HepG2 (cell line): ENCODE results near the gene SGIP1. TPM values are rescaled to one million over a fixed set of nuclear protein-coding genes. Genes with fewer than 3 reads are reported as not detected.
A peak's percentile ranks its signal among the peaks of the same experiment; 100 is the strongest.

Experiments
- ATAC-seq: fragments of 200-7000 bp; cut with Tn5 transposase; 3 replicates; pipeline ENCODE4 v1.9.1; 2020; ENCODE audit warnings: mild to moderate bottlenecking, moderate library complexity
- BruUV-seq: library from RNA; stranded (reverse); fragments of 400-500 nt; replicated peaks from 2 replicates; lab custom pipeline; 2021; lab: Mats Ljungman, UMichigan
- CTCF ChIA-PET: fragments of 300-600 bp; formaldehyde crosslinking; extraction: SDS; loops from one replicate; lab custom pipeline; 2021; ENCODE audit warnings: low total read pairs, inconsistent platforms, low intra/inter-chr PET ratio; lab: Yijun Ruan, JAX
- POLR2A ChIA-PET: fragments of 350-600 bp; sonication (Branson Sonifier 250); formaldehyde crosslinking; loops from one replicate; lab custom pipeline; 2020; ENCODE audit warnings: antibody characterized with exemption, inconsistent platforms; lab: Yijun Ruan, JAX
- DNase-seq: peaks from one replicate; pipeline ENCODE4 v3.0.0-alpha.2; 2015; ENCODE audit warnings: low spot score
- FAIRE-seq: peaks from 3 replicates; lab custom pipeline; 2011; peaks lifted over from hg19 to GRCh38; lab: Jason Lieb, UNC
- H2AFZ ChIP-seq: one replicate; pipeline ENCODE4 v1.6.1; 2011; ENCODE audit warnings: low read length, inconsistent platforms
- H3K27ac ChIP-seq: fragments of 300-600 bp; 3 replicates; pipeline ENCODE4 v1.8.0; 2011; ENCODE audit warnings: mixed run types, mild to moderate bottlenecking, mixed read lengths, low read length, inconsistent platforms; ENCODE audit not compliant: insufficient read depth; ENCODE audit errors: extremely low read length
- H3K27me3 ChIP-seq, 2 experiments: fragments of 200-600 bp in 1 of 2; 2 replicates in 1 of 2; 3 replicates in 1 of 2; pipeline versions ENCODE4 v1.6.0 to v1.8.0; 2011; ENCODE audit warnings: low read length in 2 of 2, mild to moderate bottlenecking in 2 of 2, moderate library complexity in 2 of 2, inconsistent platforms in 1 of 2; ENCODE audit not compliant: insufficient read depth in 2 of 2, control insufficient read depth in 1 of 2
- H3K36me3 ChIP-seq, 2 experiments: fragments of 200-600 bp in 1 of 2; replicated peaks in 1 of 2; 2 replicates in 1 of 2; 3 replicates in 1 of 2; pipeline versions ENCODE4 v1.5.1 to v1.8.0; 2011; ENCODE audit warnings: low read length in 2 of 2, inconsistent platforms in 1 of 2; ENCODE audit not compliant: insufficient read depth in 2 of 2, control insufficient read depth in 1 of 2
- H3K4me1 ChIP-seq: 2 replicates; pipeline ENCODE4 v1.5.1; 2012; ENCODE audit warnings: low read length, inconsistent platforms; ENCODE audit not compliant: insufficient read depth
- H3K4me2 ChIP-seq: 2 replicates; pipeline ENCODE4 v1.6.0; 2011; ENCODE audit warnings: low read depth, low read length, inconsistent platforms
- H3K4me3 ChIP-seq, 3 experiments: fragments of 200-600 bp in 1 of 3; sonication (generic), shearing (Covaris generic) in 1 of 3; replicated peaks in 1 of 3; 2 replicates each; pipeline ENCODE4 v1.5.1; 2011 to 2016; ENCODE audit warnings: low read length in 3 of 3, inconsistent platforms in 2 of 3, low read depth in 2 of 3, mild to moderate bottlenecking in 2 of 3, control low read depth in 1 of 3, mixed read lengths in 1 of 3; ENCODE audit not compliant: insufficient read depth in 1 of 3
- H3K79me2 ChIP-seq: one replicate; pipeline ENCODE4 v1.6.1; 2011; ENCODE audit warnings: low read length, inconsistent platforms; ENCODE audit not compliant: insufficient read depth
- H3K9ac ChIP-seq: 2 replicates; pipeline ENCODE4 v1.6.0; 2011; ENCODE audit warnings: mild to moderate bottlenecking, low read depth, low read length, inconsistent platforms; ENCODE audit not compliant: insufficient read depth
- H3K9me3 ChIP-seq: 2 replicates; pipeline ENCODE4 v1.5.1; 2012; ENCODE audit warnings: mild to moderate bottlenecking, low read length
- H4K20me1 ChIP-seq: 2 replicates; pipeline ENCODE4 v1.6.0; 2011; ENCODE audit warnings: inconsistent platforms, mild to moderate bottlenecking, low read length, moderate library complexity; ENCODE audit not compliant: insufficient read depth
- CBFB ChIP-seq: sonication (generic); formaldehyde crosslinking; IDR thresholded peaks from 2 replicates; pipeline ENCODE4 v1.4.0; 2020; ENCODE audit warnings: missing genetic modification reagents
- GATA4 ChIP-seq: sonication (generic); IDR thresholded peaks from 2 replicates; pipeline ENCODE4 v1.6.1; 2016; ENCODE audit warnings: antibody characterized with exemption, low read depth, borderline replicate concordance
- GZF1 ChIP-seq: sonication (generic); formaldehyde crosslinking; IDR thresholded peaks from 2 replicates; pipeline ENCODE4 v1.5.1; 2020; ENCODE audit warnings: mild to moderate bottlenecking, missing genetic modification reagents
- MYNN ChIP-seq: sonication (generic); formaldehyde crosslinking; IDR thresholded peaks from 2 replicates; pipeline ENCODE4 v1.4.0; 2020; ENCODE audit warnings: mild to moderate bottlenecking, low read depth, missing genetic modification reagents
- NCOA1 ChIP-seq: sonication (generic); formaldehyde crosslinking; IDR thresholded peaks from 2 replicates; pipeline ENCODE4 v1.9.0; 2021; ENCODE audit warnings: missing genetic modification reagents
- POLR2AphosphoS2 ChIP-seq: IDR thresholded peaks from 2 replicates; pipeline ENCODE4 v1.6.1; 2011; ENCODE audit warnings: low read depth, low read length, improper control_type of control experiment
- SIN3A ChIP-seq: IDR thresholded peaks from 2 replicates; pipeline ENCODE4 v1.6.1; 2011; ENCODE audit warnings: low read depth, mild to moderate bottlenecking, control low read depth, low read length, borderline replicate concordance
- SMARCC2 ChIP-seq: fragments of 450-650 bp; IDR thresholded peaks from 2 replicates; pipeline ENCODE4 v1.6.1; 2017; ENCODE audit warnings: antibody characterized with exemption, mild to moderate bottlenecking
- TAF15 ChIP-seq: fragments of 200-400 bp; formaldehyde crosslinking; IDR thresholded peaks from one replicate; pipeline ENCODE4 v1.6.1; 2018; ENCODE audit warnings: mild to moderate bottlenecking, low read depth, low read length; ENCODE audit not compliant: poor library complexity, severe bottlenecking
- ZNF234 ChIP-seq: sonication (generic); formaldehyde crosslinking; conservative IDR thresholded peaks from 2 replicates; pipeline ENCODE4 v1.5.1; 2020; ENCODE audit warnings: mild to moderate bottlenecking, missing genetic modification reagents
- ZNF614 ChIP-seq: IDR thresholded peaks from 2 replicates; pipeline ENCODE4 v1.6.1; 2018; ENCODE audit warnings: missing biosample characterization, missing genetic modification reagents, inconsistent platforms, borderline replicate concordance
- ZNF652 ChIP-seq: IDR thresholded peaks from 2 replicates; pipeline ENCODE4 v1.6.1; 2016; ENCODE audit warnings: low read depth, borderline replicate concordance
- ZNF850 ChIP-seq: sonication (generic); formaldehyde crosslinking; conservative IDR thresholded peaks from 2 replicates; pipeline ENCODE4 v1.9.0; 2021; ENCODE audit warnings: mild to moderate bottlenecking, missing genetic modification reagents
- WGBS: methylation state at CpG from one replicate; pipeline ENCODE4 v1.1.6; 2017; ENCODE audit warnings: low lambda C conversion rate; 5-methylcytosine and 5-hydroxymethylcytosine counted together
- in situ Hi-C: cut with HindIII; loops from 2 replicates; pipeline ENCODE4 v1.10.0; 2017; ENCODE audit warnings: low pct_unique_long_range_greater_than_20kb; ENCODE audit not compliant: extremely low pct_ligation_motif_present
- intact Hi-C: fragments of 100-400 bp; cut with micrococcal nuclease; formaldehyde crosslinking; loops from one replicate; pipeline ENCODE4 v1.10.0; 2022; ENCODE audit not compliant: unreplicated experiment
- polyA plus RNA-seq, 8 experiments: library from polyadenylated mRNA; depleted of rRNA in 3 of 8; stranded (reverse) in 7 of 8; unstranded in 1 of 8; fragments of >200 nt; fragmentation: Illumina TruSeq in 4 of 8; extraction: Trizol in 4 of 8; gene quantifications; 2 replicates each; pipeline versions ENCODE4 v1.2.1 to v1.2.3, GENCODE V29; 2011 to 2016; ENCODE audit warnings: low read depth in 4 of 8, missing spikeins in 1 of 8, mixed read lengths in 1 of 8; ENCODE audit not compliant: insufficient read depth in 1 of 8
- total RNA-seq, 5 experiments: library from RNA; depleted of rRNA; stranded (reverse); fragments of >200 nt; fragmentation: Illumina TruSeq; extraction: Trizol; gene quantifications; 2 replicates each; pipeline ENCODE4 v1.2.3, GENCODE V29; 2016; ENCODE audit warnings: low read depth in 1 of 5
- TF ChIP-seq, protein P1 (sequence below): sonication (generic); formaldehyde crosslinking; IDR thresholded peaks from 2 replicates; pipeline ENCODE4 v1.4.0; 2020; ENCODE audit warnings: mild to moderate bottlenecking, missing genetic modification reagents
- TF ChIP-seq, protein P2 (sequence below): sonication (generic); formaldehyde crosslinking; IDR thresholded peaks from 2 replicates; pipeline ENCODE4 v1.9.0; 2021; ENCODE audit warnings: missing genetic modification reagents, borderline replicate concordance
- TF ChIP-seq, protein P3 (sequence below): sonication (generic); formaldehyde crosslinking; IDR thresholded peaks from 2 replicates; pipeline ENCODE4 v1.4.0; 2020; ENCODE audit warnings: missing genetic modification reagents
- TF ChIP-seq, protein P4 (sequence below): IDR thresholded peaks from 2 replicates; pipeline ENCODE4 v1.6.1; 2016; ENCODE audit warnings: low read depth, borderline replicate concordance

Gene SGIP1
- total and polyA plus RNA-seq, 2 of the 13 experiments (the other 11 are each of a cell fraction or from before 2014, with no cell fraction given), result not detected

DNA sequence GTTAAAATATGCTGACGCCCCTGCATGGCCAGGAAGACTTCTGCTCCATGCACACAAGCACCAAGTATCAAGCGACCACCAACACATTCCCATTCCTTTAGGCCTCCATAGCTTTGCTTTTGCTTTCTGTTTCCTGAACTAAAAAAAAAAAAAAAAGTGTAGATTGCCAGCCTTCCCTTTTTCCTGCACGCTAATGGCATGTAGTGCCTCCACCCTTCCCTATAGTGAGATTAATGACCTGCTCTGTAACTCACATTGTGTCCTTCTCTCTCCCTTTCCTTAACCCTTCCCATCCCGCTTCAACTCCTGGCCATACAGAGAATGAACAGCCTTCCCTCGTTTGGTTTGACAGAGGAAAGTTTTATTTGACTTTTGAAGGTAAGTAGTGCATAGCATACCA lies 161.2 kb downstream of the SGIP1 start:
- no peak for DNase-seq
- no TSS peak for BruUV-seq
- intact Hi-C loops, result no loop called here
- Histone ChIP-seq H4K20me1 (no peaks in the 10 kb centered on the region), H3K36me3 (no peaks in the 10 kb centered on the region), H3K9ac (no peak overlapping the region), H3K9me3 (no peaks in the 10 kb centered on the region), H3K27ac (no peak overlapping the region), H3K27me3 (no peaks in the 10 kb centered on the region), H3K4me3 (no peak overlapping the region), H3K4me2 (no peak overlapping the region), H3K79me2 (no peaks in the 10 kb centered on the region), H3K4me1 (no peaks in the 10 kb centered on the region), H2AFZ (no peak overlapping the region)
- no peak for FAIRE-seq
- POLR2A ChIA-PET, result no interaction called here
- ATAC-seq, result no peak
- CTCF ChIA-PET, result no interaction called here
- WGBS, result 14% methylated on average over 5 of the region's 5 CpGs
- in situ Hi-C loops, result no loop called here
- TF ChIP-seq, protein P1, sequence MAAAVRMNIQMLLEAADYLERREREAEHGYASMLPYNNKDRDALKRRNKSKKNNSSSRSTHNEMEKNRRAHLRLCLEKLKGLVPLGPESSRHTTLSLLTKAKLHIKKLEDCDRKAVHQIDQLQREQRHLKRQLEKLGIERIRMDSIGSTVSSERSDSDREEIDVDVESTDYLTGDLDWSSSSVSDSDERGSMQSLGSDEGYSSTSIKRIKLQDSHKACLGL (CRISPR knock-in tag), result no peak
- TF ChIP-seq ZNF652 (peak; percentile 24; the same call in 1 of the 2 replicates), NCOA1 (CRISPR knock-in tag) (no peak), GATA4 (no peak)

DNA sequence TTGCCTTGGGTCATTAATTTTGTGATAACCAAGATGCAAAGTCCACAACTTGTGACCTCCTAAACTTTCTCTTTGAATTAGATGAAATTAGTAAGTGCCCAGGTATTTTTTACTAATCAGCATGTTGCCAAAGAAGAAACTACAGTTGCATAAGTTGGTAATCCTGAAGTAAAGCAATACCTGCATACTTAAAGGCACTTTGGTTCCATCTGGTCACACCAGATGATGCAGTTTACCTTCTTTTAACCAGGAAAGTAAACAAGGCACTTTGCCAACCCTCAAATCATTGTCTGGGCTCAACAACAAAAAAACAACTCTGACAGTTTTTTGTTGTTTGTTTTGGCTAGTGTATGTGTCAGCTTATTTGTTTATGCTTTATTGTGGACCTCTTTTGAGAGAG lies 162.8 kb downstream of the SGIP1 start:
- no peaks in the 10 kb centered on the region for H3K27me3 ChIP-seq
- intact Hi-C loops (no loop called here), in situ Hi-C loops (no loop called here)
- no peak overlapping the region for H2AFZ ChIP-seq
- no peaks in the 10 kb centered on the region for H3K4me1 ChIP-seq
- DNase-seq (no peak), ATAC-seq (no peak), FAIRE-seq (no peak)
- H3K27ac ChIP-seq, result no peak overlapping the region
- no peak overlapping the region for H3K9ac ChIP-seq
- ChIA-PET CTCF (no interaction called here), POLR2A (no interaction called here)
- H3K79me2 ChIP-seq, result no peaks in the 10 kb centered on the region
- H3K9me3 ChIP-seq, result no peaks in the 10 kb centered on the region
- no peaks in the 10 kb centered on the region for H3K36me3 ChIP-seq
- no peak overlapping the region for H3K4me2 ChIP-seq
- no peak overlapping the region for H3K4me3 ChIP-seq
- H4K20me1 ChIP-seq, result no peaks in the 10 kb centered on the region
- BruUV-seq, result no TSS peak
- TF ChIP-seq GZF1 (CRISPR knock-in tag) (no peak), ZNF850 (CRISPR knock-in tag) (no peak), SMARCC2 (no peak), TAF15 (no peak), ZNF234 (CRISPR knock-in tag) (no peak), MYNN (CRISPR knock-in tag) (no peak), CBFB (no peak), SIN3A (no peak), POLR2AphosphoS2 (no peak), ZNF614 (CRISPR knock-in tag) (no peak)
- TF ChIP-seq, protein P2, sequence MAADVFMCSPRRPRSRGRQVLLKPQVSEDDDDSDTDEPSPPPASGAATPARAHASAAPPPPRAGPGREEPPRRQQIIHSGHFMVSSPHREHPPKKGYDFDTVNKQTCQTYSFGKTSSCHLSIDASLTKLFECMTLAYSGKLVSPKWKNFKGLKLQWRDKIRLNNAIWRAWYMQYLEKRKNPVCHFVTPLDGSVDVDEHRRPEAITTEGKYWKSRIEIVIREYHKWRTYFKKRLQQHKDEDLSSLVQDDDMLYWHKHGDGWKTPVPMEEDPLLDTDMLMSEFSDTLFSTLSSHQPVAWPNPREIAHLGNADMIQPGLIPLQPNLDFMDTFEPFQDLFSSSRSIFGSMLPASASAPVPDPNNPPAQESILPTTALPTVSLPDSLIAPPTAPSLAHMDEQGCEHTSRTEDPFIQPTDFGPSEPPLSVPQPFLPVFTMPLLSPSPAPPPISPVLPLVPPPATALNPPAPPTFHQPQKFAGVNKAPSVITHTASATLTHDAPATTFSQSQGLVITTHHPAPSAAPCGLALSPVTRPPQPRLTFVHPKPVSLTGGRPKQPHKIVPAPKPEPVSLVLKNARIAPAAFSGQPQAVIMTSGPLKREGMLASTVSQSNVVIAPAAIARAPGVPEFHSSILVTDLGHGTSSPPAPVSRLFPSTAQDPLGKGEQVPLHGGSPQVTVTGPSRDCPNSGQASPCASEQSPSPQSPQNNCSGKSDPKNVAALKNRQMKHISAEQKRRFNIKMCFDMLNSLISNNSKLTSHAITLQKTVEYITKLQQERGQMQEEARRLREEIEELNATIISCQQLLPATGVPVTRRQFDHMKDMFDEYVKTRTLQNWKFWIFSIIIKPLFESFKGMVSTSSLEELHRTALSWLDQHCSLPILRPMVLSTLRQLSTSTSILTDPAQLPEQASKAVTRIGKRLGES, result no peak
- TF ChIP-seq, protein P3, sequence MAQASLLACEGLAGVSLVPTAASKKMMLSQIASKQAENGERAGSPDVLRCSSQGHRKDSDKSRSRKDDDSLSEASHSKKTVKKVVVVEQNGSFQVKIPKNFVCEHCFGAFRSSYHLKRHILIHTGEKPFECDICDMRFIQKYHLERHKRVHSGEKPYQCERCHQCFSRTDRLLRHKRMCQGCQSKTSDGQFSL, result no peak
- TF ChIP-seq, protein P4, sequence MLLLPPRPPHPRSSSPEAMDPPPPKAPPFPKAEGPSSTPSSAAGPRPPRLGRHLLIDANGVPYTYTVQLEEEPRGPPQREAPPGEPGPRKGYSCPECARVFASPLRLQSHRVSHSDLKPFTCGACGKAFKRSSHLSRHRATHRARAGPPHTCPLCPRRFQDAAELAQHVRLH (CRISPR knock-in tag), result no peak
